ENCODE measurements around the gene TFF3. TPM values are rescaled to one million over a fixed set of nuclear protein-coding genes. Genes with fewer than 3 reads are reported as not detected.
A peak's percentile ranks its signal among the peaks of the same experiment; 100 is the strongest.

Gene TFF3
- total RNA-seq, 1 donor from 2014 or later, result 46.1 TPM

- no peaks in the 10 kb centered on the region for H3K36me3 Mint-ChIP-seq (ENCODE audit: unreplicated experiment)
- H3K9me3 Mint-ChIP-seq (ENCODE audit: unreplicated experiment), result no peaks in the 10 kb centered on the region
- no peak for TF ChIP-seq CTCF (IDR thresholded peaks at IDR 0.05)
- peak; percentile 36 for DNase-seq (ENCODE audit: extremely low spot score, unreplicated experiment)
- H3K27ac Mint-ChIP-seq (ENCODE audit: unreplicated experiment), result no peak overlapping the region
- peaks cover 33% of the 10 kb centered on the region for H3K27me3 Mint-ChIP-seq (ENCODE audit: unreplicated experiment)
- peaks cover 4% of the 10 kb centered on the region for H3K4me1 Mint-ChIP-seq (ENCODE audit: unreplicated experiment)
- H3K4me3 Mint-ChIP-seq (ENCODE audit: unreplicated experiment), result no peak overlapping the region
These were observed 23.8 kb upstream of the TFF3 start for GRCh38 chr21:42338729-42339715.

- Mint-ChIP-seq H3K4me1 (ENCODE audit: unreplicated experiment) (peaks cover 4% of the 10 kb centered on the region), H3K9me3 (ENCODE audit: unreplicated experiment) (no peaks in the 10 kb centered on the region), H3K4me3 (ENCODE audit: unreplicated experiment) (no peak overlapping the region), H3K27ac (ENCODE audit: unreplicated experiment) (no peak overlapping the region), H3K27me3 (ENCODE audit: unreplicated experiment) (peaks cover 33% of the 10 kb centered on the region), H3K36me3 (ENCODE audit: unreplicated experiment) (no peaks in the 10 kb centered on the region)
- peak; percentile 59 for TF ChIP-seq CTCF (IDR thresholded peaks at IDR 0.05)
- DNase-seq (ENCODE audit: extremely low spot score, unreplicated experiment), result peak; percentile 83
These were observed 22.9 kb upstream of the TFF3 start for GRCh38 chr21:42337830-42338728.

GRCh38 chr21:42337276-42337675 lies 22.1 kb upstream of the TFF3 start:
- Mint-ChIP-seq H3K27ac (ENCODE audit: unreplicated experiment) (no peak overlapping the region), H3K27me3 (ENCODE audit: unreplicated experiment) (peaks cover 39% of the 10 kb centered on the region), H3K4me1 (ENCODE audit: unreplicated experiment) (peaks cover 4% of the 10 kb centered on the region), H3K36me3 (ENCODE audit: unreplicated experiment) (no peaks in the 10 kb centered on the region), H3K4me3 (ENCODE audit: unreplicated experiment) (no peak overlapping the region), H3K9me3 (ENCODE audit: unreplicated experiment) (no peaks in the 10 kb centered on the region)
- no peak for TF ChIP-seq CTCF (IDR thresholded peaks at IDR 0.05)
- DNase-seq (ENCODE audit: extremely low spot score, unreplicated experiment), result peak; percentile 17

GRCh38 chr21:42336054-42336453 lies 20.8 kb upstream of the TFF3 start:
- peak; percentile 57 for DNase-seq (ENCODE audit: extremely low spot score, unreplicated experiment)
- Mint-ChIP-seq H3K36me3 (ENCODE audit: unreplicated experiment) (peaks cover 3% of the 10 kb centered on the region), H3K4me3 (ENCODE audit: unreplicated experiment) (no peak overlapping the region)

More at GRCh38 chr21:42336054-42336453, 20.8 kb upstream of the TFF3 start:
- Mint-ChIP-seq H3K27ac (ENCODE audit: unreplicated experiment) (no peak overlapping the region), H3K4me1 (ENCODE audit: unreplicated experiment) (peaks cover 4% of the 10 kb centered on the region), H3K9me3 (ENCODE audit: unreplicated experiment) (peaks cover 11% of the 10 kb centered on the region), H3K27me3 (ENCODE audit: unreplicated experiment) (peaks cover 51% of the 10 kb centered on the region)
- TF ChIP-seq CTCF (IDR thresholded peaks at IDR 0.05), result no peak
